Breast epithelium (tissue), 3 donors: Measurements from ENCODE around the gene ADAMTSL4.

Source experiments
- CTCF ChIP-seq, 3 donors: fragments of 450-650 bp; IDR thresholded peaks; one replicate each; pipeline ENCODE4 v1.5.1; 2016 to 2017; ENCODE audit warnings: antibody characterized with exemption in 3 of 3, mild to moderate bottlenecking in 3 of 3, moderate library complexity in 3 of 3
- POLR2AphosphoS5 ChIP-seq, 3 donors: sonication (generic); formaldehyde crosslinking; IDR thresholded peaks; one replicate each; pipeline ENCODE4 v1.6.1; 2017; ENCODE audit warnings: antibody characterized with exemption in 3 of 3

GRCh38 chr1:150525348-150525747, 23.9 kb upstream of the ADAMTSL4 start:
- TF ChIP-seq CTCF (IDR thresholded peaks at IDR 0.05), result no peak
- no peak for TF ChIP-seq POLR2AphosphoS5 (IDR thresholded peaks at IDR 0.05)
